Natural killer cell (primary cell): ENCODE measurements around the gene GAB4. TPM values are rescaled to one million over a fixed set of nuclear protein-coding genes. Genes with fewer than 3 reads are reported as not detected.

Source experiments
- ATAC-seq, 3 donors: fragments of 150-1000 bp in 2 of 3; fragments of 200-7000 bp in 1 of 3; cut with Tn5 transposase; 1 replicate in 1 of 3; 2 replicates in 2 of 3; pipeline ENCODE4 v1.10.0; 2021; ENCODE audit warnings: mild to moderate bottlenecking in 2 of 3, moderate library complexity in 2 of 3
- DNase-seq, 2 donors: peaks; one replicate each; pipeline versions ENCODE4 v3.0.0 to v3.0.0-alpha.2; 2013 to 2021; ENCODE audit warnings: mixed read lengths in 1 of 2
- H3K27ac ChIP-seq: one replicate; pipeline ENCODE4 v1.5.1; 2013; ENCODE audit warnings: mild to moderate bottlenecking, low read length
- H3K27me3 ChIP-seq: one replicate; pipeline ENCODE4 v1.6.1; 2013; ENCODE audit warnings: low read length; ENCODE audit not compliant: control insufficient read depth, insufficient read depth
- H3K36me3 ChIP-seq: one replicate; pipeline ENCODE4 v1.6.1; 2013; ENCODE audit warnings: low read length; ENCODE audit not compliant: control insufficient read depth, insufficient read depth
- H3K4me1 ChIP-seq: one replicate; pipeline ENCODE4 v1.6.1; 2013; ENCODE audit warnings: low read length; ENCODE audit not compliant: control insufficient read depth, insufficient read depth
- H3K4me3 ChIP-seq: one replicate; pipeline ENCODE4 v1.5.1; 2013; ENCODE audit warnings: low read length
- H3K9me3 ChIP-seq: one replicate; pipeline ENCODE4 v1.6.1; 2013; ENCODE audit warnings: low read length; ENCODE audit not compliant: control insufficient read depth, insufficient read depth
- H3K27ac Mint-ChIP-seq, 2 donors: one replicate each; pipeline ENCODE4 v1.8.0; 2022; ENCODE audit warnings: mild to moderate bottlenecking in 2 of 2, mixed read lengths in 2 of 2, moderate library complexity in 1 of 2
- H3K27me3 Mint-ChIP-seq, 2 donors: one replicate each; pipeline ENCODE4 v1.8.0; 2022; ENCODE audit warnings: low read depth in 2 of 2, mixed read lengths in 2 of 2
- H3K36me3 Mint-ChIP-seq: one replicate; pipeline ENCODE4 v1.8.0; 2022; ENCODE audit warnings: mixed read lengths
- H3K4me1 Mint-ChIP-seq, 2 donors: one replicate each; pipeline ENCODE4 v1.8.0; 2022; ENCODE audit warnings: mixed read lengths in 2 of 2
- H3K4me3 Mint-ChIP-seq: one replicate; pipeline ENCODE4 v1.8.0; 2022; ENCODE audit warnings: mild to moderate bottlenecking, moderate library complexity, mixed read lengths
- H3K9me3 Mint-ChIP-seq, 2 donors: one replicate each; pipeline ENCODE4 v1.8.0; 2022; ENCODE audit warnings: mixed read lengths in 2 of 2
- CTCF ChIP-seq: fragments of 200-600 bp; IDR thresholded peaks from one replicate; pipeline ENCODE4 v1.8.0; 2022; ENCODE audit warnings: antibody characterized with exemption
- WGBS: methylation state at CpG from one replicate; pipeline ENCODE4 v1.1.7; 2013; ENCODE audit warnings: missing lambda C conversion rate; ENCODE audit not compliant: insufficient coverage; 5-methylcytosine and 5-hydroxymethylcytosine counted together
- intact Hi-C: fragments of 100-400 bp; cut with micrococcal nuclease; formaldehyde crosslinking; loops from one replicate; pipeline ENCODE4 v1.14.2; 2022
- total RNA-seq, 4 donors: library from RNA; stranded (reverse); fragments of 120-200 nt in 1 of 4; gene quantifications; one replicate each; pipeline versions ENCODE4 v1.2.3 to v1.2.4, GENCODE V29; 2013 to 2022

The GAB4 gene
- total RNA-seq, 3 donors from 2014 or later (not counting 1 experiment from before 2014, with no cell fraction given), result 0.57 to 4.6 (median 2.7) TPM

DNA sequence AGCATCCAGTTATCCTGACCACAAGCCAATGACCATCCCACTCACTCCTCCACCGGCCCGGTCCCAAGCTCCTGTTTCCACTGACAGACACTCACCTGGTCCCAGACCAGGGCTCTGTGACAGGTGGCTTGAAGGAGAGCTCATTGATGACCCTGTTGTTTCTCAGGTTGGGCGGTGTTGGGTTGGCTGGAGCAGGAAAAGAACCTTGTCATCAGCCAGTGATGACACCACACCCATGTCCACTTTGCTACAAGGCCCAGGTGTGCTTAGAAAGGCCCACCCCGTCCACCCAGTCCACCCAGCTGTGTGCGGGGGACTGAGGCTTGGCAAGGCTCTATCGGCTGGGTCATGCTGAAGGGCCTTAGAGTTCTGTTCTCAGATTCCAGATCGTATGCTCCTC is 42.9 kb downstream of the GAB4 start:
- Histone ChIP-seq H3K36me3 (no peaks in the 10 kb centered on the region), H3K9me3 (no peaks in the 10 kb centered on the region), H3K27ac (no peak overlapping the region), H3K27me3 (no peaks in the 10 kb centered on the region), H3K4me1 (peaks cover 7% of the 10 kb centered on the region), H3K4me3 (no peak overlapping the region)
- no peak for DNase-seq
- no peaks in the 10 kb centered on the region for H3K36me3 Mint-ChIP-seq
- WGBS, result 89% methylated on average over 7 of the region's 7 CpGs
- no peak for TF ChIP-seq CTCF
- intact Hi-C loops, result no loop called here
- H3K9me3 Mint-ChIP-seq, result no peaks in the 10 kb centered on the region
- ATAC-seq, result no peak
- H3K27ac Mint-ChIP-seq, result no peak overlapping the region
- peaks cover 3 to 10% of the 10 kb centered on the region in 2 donors for H3K27me3 Mint-ChIP-seq
- H3K4me3 Mint-ChIP-seq, result no peak overlapping the region
- H3K4me1 Mint-ChIP-seq, result peaks cover 14 to 34% of the 10 kb centered on the region in 2 donors

- Histone ChIP-seq H3K36me3 (no peaks in the 10 kb centered on the region), H3K4me3 (no peak overlapping the region), H3K4me1 (no peaks in the 10 kb centered on the region), H3K27ac (no peak overlapping the region), H3K9me3 (no peaks in the 10 kb centered on the region), H3K27me3 (no peaks in the 10 kb centered on the region)
- Mint-ChIP-seq H3K9me3 (no peaks in the 10 kb centered on the region), H3K4me1 (peaks cover 10 to 27% of the 10 kb centered on the region in 2 donors), H3K36me3 (no peaks in the 10 kb centered on the region), H3K27ac (peak overlapping the region in 1 of 2 donors; percentile 36), H3K4me3 (no peak overlapping the region), H3K27me3 (peaks cover 3 to 10% of the 10 kb centered on the region in 2 donors)
- TF ChIP-seq CTCF, result no peak
- 88% methylated on average over 5 of the region's 5 CpGs for WGBS
- ATAC-seq (no peak), DNase-seq (no peak)
- intact Hi-C loops, result no loop called here
Observed at GRCh38 chr22:16964366-16964765, 43.7 kb downstream of the GAB4 start.

- H3K9me3 Mint-ChIP-seq, result no peaks in the 10 kb centered on the region
- intact Hi-C loops, result no loop called here
- TF ChIP-seq CTCF, result no peak
- Histone ChIP-seq H3K27ac (no peak overlapping the region), H3K4me1 (no peaks in the 10 kb centered on the region), H3K4me3 (no peak overlapping the region), H3K27me3 (no peaks in the 10 kb centered on the region), H3K9me3 (no peaks in the 10 kb centered on the region), H3K36me3 (no peaks in the 10 kb centered on the region)
- H3K36me3 Mint-ChIP-seq, result no peaks in the 10 kb centered on the region
- 80% methylated on average over 18 of the region's 18 CpGs for WGBS
- peaks cover 5 to 21% of the 10 kb centered on the region in 2 donors for H3K4me1 Mint-ChIP-seq
- peaks cover 3 to 10% of the 10 kb centered on the region in 2 donors for H3K27me3 Mint-ChIP-seq
- no peak overlapping the region for H3K27ac Mint-ChIP-seq
- DNase-seq (no peak), ATAC-seq (no peak)
- no peak overlapping the region for H3K4me3 Mint-ChIP-seq
Observed at GRCh38 chr22:16963189-16963945, 44.7 kb downstream of the GAB4 start.

- intact Hi-C loops, result no loop called here
- TF ChIP-seq CTCF, result no peak
Observed at GRCh38 chr22:16962501-16962900, 45.5 kb downstream of the GAB4 start.

More at GRCh38 chr22:16962501-16962900, 45.5 kb downstream of the GAB4 start:
- H3K9me3 ChIP-seq, result no peaks in the 10 kb centered on the region
- no peak overlapping the region for H3K27ac ChIP-seq
- Mint-ChIP-seq H3K9me3 (no peaks in the 10 kb centered on the region), H3K4me3 (no peak overlapping the region), H3K27me3 (peaks cover 3 to 10% of the 10 kb centered on the region in 2 donors), H3K4me1 (peaks cover 5 to 17% of the 10 kb centered on the region in 2 donors), H3K27ac (peak overlapping the region in 1 of 2 donors; percentile 38), H3K36me3 (no peaks in the 10 kb centered on the region)
- ATAC-seq (no peak), DNase-seq (no peak)
- no peak overlapping the region for H3K4me3 ChIP-seq
- H3K4me1 ChIP-seq, result no peaks in the 10 kb centered on the region
- no peaks in the 10 kb centered on the region for H3K36me3 ChIP-seq
- no peaks in the 10 kb centered on the region for H3K27me3 ChIP-seq
- WGBS, result 91% methylated on average over 7 of the region's 7 CpGs
